Stimulated activated naive CD8-positive, alpha-beta T cell treated with anti-CD3 and anti-CD28 coated beads, Interleukin-15, amount 100 ng/mL, for 72 hours (primary cell): ENCODE data around the gene GCNT4.

Experiments used
- ATAC-seq: fragments of 150-1000 bp; cut with Tn5 transposase; 2 replicates; pipeline ENCODE4 v1.10.0; 2021; ENCODE audit warnings: mild to moderate bottlenecking, moderate library complexity
- DNase-seq, 2 donors: peaks; one replicate each; pipeline ENCODE4 v3.0.0; 2021 to 2022
- H3K27ac Mint-ChIP-seq, 2 donors: one replicate each; pipeline ENCODE4 v1.8.0; 2022; ENCODE audit warnings: mild to moderate bottlenecking in 2 of 2, mixed read lengths in 2 of 2, moderate library complexity in 2 of 2
- H3K27me3 Mint-ChIP-seq: one replicate; pipeline ENCODE4 v1.8.0; 2022; ENCODE audit warnings: mixed read lengths
- H3K4me1 Mint-ChIP-seq: one replicate; pipeline ENCODE4 v1.8.0; 2022; ENCODE audit warnings: mild to moderate bottlenecking, mixed read lengths
- H3K4me3 Mint-ChIP-seq, 2 donors: one replicate each; pipeline ENCODE4 v1.8.0; 2022; ENCODE audit warnings: mild to moderate bottlenecking in 2 of 2, mixed read lengths in 2 of 2, moderate library complexity in 1 of 2
- H3K9me3 Mint-ChIP-seq, 2 donors: one replicate each; pipeline ENCODE4 v1.8.0; 2022; ENCODE audit warnings: mixed read lengths in 2 of 2

The GCNT4 gene

GRCh38 chr5:75057561-75057960 lies 5.2 kb upstream of the GCNT4 start:
- H3K4me1 Mint-ChIP-seq = peaks cover 84% of the 10 kb centered on the region
- no peak for ATAC-seq

GRCh38 chr5:75055727-75056144 lies 3.4 kb upstream of the GCNT4 start:
- no peaks in the 10 kb centered on the region for H3K9me3 Mint-ChIP-seq
- DNase-seq = no peak
- H3K27ac Mint-ChIP-seq = no peak overlapping the region
- ATAC-seq = no peak
- H3K4me3 Mint-ChIP-seq = no peak overlapping the region
- no peaks in the 10 kb centered on the region for H3K27me3 Mint-ChIP-seq
- H3K4me1 Mint-ChIP-seq = peaks cover 85% of the 10 kb centered on the region

More at GRCh38 chr5:75057561-75057960, 5.2 kb upstream of the GCNT4 start:
- no peak for DNase-seq
- Mint-ChIP-seq H3K4me3 (peak overlapping the region in 1 of 2 donors; percentile 30), H3K9me3 (peaks cover 7 to 9% of the 10 kb centered on the region in 2 donors), H3K27me3 (no peaks in the 10 kb centered on the region), H3K27ac (no peak overlapping the region)

GRCh38 chr5:75054134-75054930 lies 2.0 kb upstream of the GCNT4 start:
- ATAC-seq (no peak), DNase-seq (peak in 1 of 2 donors; percentile 17)
- H3K4me1 Mint-ChIP-seq = peaks cover 85% of the 10 kb centered on the region
- H3K27me3 Mint-ChIP-seq = no peaks in the 10 kb centered on the region
- H3K9me3 Mint-ChIP-seq = no peaks in the 10 kb centered on the region
- peak overlapping the region in 1 of 2 donors; percentile 85 for H3K27ac Mint-ChIP-seq
- H3K4me3 Mint-ChIP-seq = peak overlapping the region; percentile 88 to 90

GRCh38 chr5:75053304-75054133 lies 1.2 kb upstream of the GCNT4 start:
- peaks cover 83% of the 10 kb centered on the region for H3K4me1 Mint-ChIP-seq
- H3K9me3 Mint-ChIP-seq = no peaks in the 10 kb centered on the region
- ATAC-seq = peak; percentile 60
- peak overlapping the region; percentile 40 to 85 for H3K27ac Mint-ChIP-seq
- DNase-seq = peak in 1 of 2 donors; percentile 73
- H3K4me3 Mint-ChIP-seq = peak overlapping the region; percentile 88 to 90
- H3K27me3 Mint-ChIP-seq = no peaks in the 10 kb centered on the region

GRCh38 chr5:75053054-75053303 lies 621 bp upstream of the GCNT4 start:
- H3K4me3 Mint-ChIP-seq = peak overlapping the region; percentile 88 to 90
- ATAC-seq = peak; percentile 51

GRCh38 chr5:75051217-75051751 lies 1.1 kb downstream of the GCNT4 start:
- DNase-seq = peak; percentile 38 to 47
- Mint-ChIP-seq H3K9me3 (no peaks in the 10 kb centered on the region), H3K4me1 (peaks cover 81% of the 10 kb centered on the region), H3K4me3 (peak overlapping the region; percentile 82 to 87), H3K27ac (peak overlapping the region; percentile 22 to 93), H3K27me3 (no peaks in the 10 kb centered on the region)
- ATAC-seq = peak; percentile 35

More at GRCh38 chr5:75053054-75053303, 621 bp upstream of the GCNT4 start:
- Mint-ChIP-seq H3K27ac (no peak overlapping the region), H3K4me1 (peaks cover 83% of the 10 kb centered on the region), H3K9me3 (no peaks in the 10 kb centered on the region), H3K27me3 (no peaks in the 10 kb centered on the region)
- DNase-seq = peak in 1 of 2 donors; percentile 71

GRCh38 chr5:75050415-75050814 lies 1.9 kb downstream of the GCNT4 start:
- no peaks in the 10 kb centered on the region for H3K9me3 Mint-ChIP-seq

GRCh38 chr5:75049456-75050351 lies 2.7 kb downstream of the GCNT4 start:
- Mint-ChIP-seq H3K4me1 (peaks cover 81% of the 10 kb centered on the region), H3K27me3 (no peaks in the 10 kb centered on the region), H3K4me3 (peak overlapping the region; percentile 82 to 87), H3K27ac (no peak overlapping the region), H3K9me3 (no peaks in the 10 kb centered on the region)
- DNase-seq = peak; percentile 45 to 58
- ATAC-seq = no peak

More at GRCh38 chr5:75050415-75050814, 1.9 kb downstream of the GCNT4 start:
- DNase-seq (peak; percentile 24 to 44), ATAC-seq (peak; percentile 44)
- peak overlapping the region; percentile 82 to 87 for H3K4me3 Mint-ChIP-seq
- H3K27ac Mint-ChIP-seq = no peak overlapping the region
- H3K4me1 Mint-ChIP-seq = peaks cover 81% of the 10 kb centered on the region
- H3K27me3 Mint-ChIP-seq = no peaks in the 10 kb centered on the region

GRCh38 chr5:75048457-75048953 lies 3.9 kb downstream of the GCNT4 start:
- DNase-seq = no peak
- Mint-ChIP-seq H3K27ac (no peak overlapping the region), H3K27me3 (no peaks in the 10 kb centered on the region), H3K4me3 (peak overlapping the region; percentile 62 to 65), H3K4me1 (peaks cover 82% of the 10 kb centered on the region), H3K9me3 (peaks cover 0 to 1% of the 10 kb centered on the region in 2 donors)
- no peak for ATAC-seq

GRCh38 chr5:75047356-75047755 lies 5.0 kb downstream of the GCNT4 start:
- Mint-ChIP-seq H3K4me3 (no peak overlapping the region), H3K27ac (no peak overlapping the region), H3K9me3 (peaks cover 0 to 3% of the 10 kb centered on the region in 2 donors), H3K4me1 (peaks cover 89% of the 10 kb centered on the region), H3K27me3 (no peaks in the 10 kb centered on the region)
- ATAC-seq = no peak
- no peak for DNase-seq

- Mint-ChIP-seq H3K4me1 (peaks cover 89% of the 10 kb centered on the region), H3K4me3 (no peak overlapping the region), H3K9me3 (peaks cover 0 to 3% of the 10 kb centered on the region in 2 donors), H3K27me3 (no peaks in the 10 kb centered on the region), H3K27ac (no peak overlapping the region)
- DNase-seq (no peak), ATAC-seq (no peak)
Observed at GRCh38 chr5:75046366-75047142, 5.8 kb downstream of the GCNT4 start.

- Mint-ChIP-seq H3K9me3 (peaks cover 0 to 3% of the 10 kb centered on the region in 2 donors), H3K27ac (no peak overlapping the region), H3K4me3 (no peak overlapping the region), H3K27me3 (no peaks in the 10 kb centered on the region), H3K4me1 (peaks cover 83% of the 10 kb centered on the region)
- ATAC-seq = peak; percentile 85
- DNase-seq = no peak
Observed at GRCh38 chr5:75045071-75045470, 7.3 kb downstream of the GCNT4 start.

GRCh38 chr5:75044406-75044805 lies 8.0 kb downstream of the GCNT4 start:
- peaks cover 82% of the 10 kb centered on the region for H3K4me1 Mint-ChIP-seq
- H3K27ac Mint-ChIP-seq = no peak overlapping the region
- DNase-seq (no peak), ATAC-seq (no peak)
- no peaks in the 10 kb centered on the region for H3K27me3 Mint-ChIP-seq
- H3K4me3 Mint-ChIP-seq = peak overlapping the region in 1 of 2 donors; percentile 18
- H3K9me3 Mint-ChIP-seq = peaks cover 0 to 3% of the 10 kb centered on the region in 2 donors

GRCh38 chr5:75043633-75044264 lies 8.6 kb downstream of the GCNT4 start:
- Mint-ChIP-seq H3K27me3 (no peaks in the 10 kb centered on the region), H3K4me3 (no peak overlapping the region), H3K4me1 (peaks cover 76% of the 10 kb centered on the region), H3K9me3 (peaks cover 0 to 3% of the 10 kb centered on the region in 2 donors), H3K27ac (no peak overlapping the region)
- no peak for DNase-seq
- no peak for ATAC-seq
